HEK293T (cell line): Measurements from ENCODE around the gene ARL8A.
A peak's percentile ranks its signal among the peaks of the same experiment; 100 is the strongest.

Experiments
- CTCF ChIA-PET: fragments of 350-600 bp; formaldehyde crosslinking; extraction: SDS; loops from one replicate; lab custom pipeline; 2021; ENCODE audit warnings: antibody characterized with exemption, inconsistent platforms; lab: Yijun Ruan, JAX
- POLR2A ChIA-PET: fragments of 350-600 bp; formaldehyde crosslinking; extraction: SDS; loops from one replicate; lab custom pipeline; 2020; ENCODE audit warnings: antibody characterized with exemption, inconsistent platforms; lab: Yijun Ruan, JAX
- DNase-seq: peaks from one replicate; pipeline ENCODE4 v3.0.0; 2012; ENCODE audit warnings: mixed read lengths; ENCODE audit errors: extremely low spot score
- ARNT ChIP-seq: fragments of 450-650 bp; IDR thresholded peaks from 2 replicates; pipeline ENCODE4 v1.6.1; 2017; ENCODE audit warnings: mild to moderate bottlenecking
- BHLHE40 ChIP-seq: fragments of 450-650 bp; IDR thresholded peaks from 2 replicates; pipeline ENCODE4 v1.6.1; 2016; ENCODE audit warnings: mild to moderate bottlenecking, moderate library complexity, borderline replicate concordance
- CTBP1 ChIP-seq: fragments of 450-650 bp; IDR thresholded peaks from 2 replicates; pipeline ENCODE4 v1.6.1; 2016; ENCODE audit warnings: borderline replicate concordance
- ELF4 ChIP-seq: fragments of 450-650 bp; IDR thresholded peaks from 2 replicates; pipeline ENCODE4 v1.6.1; 2017; ENCODE audit warnings: antibody characterized with exemption
- FOXA1 ChIP-seq: fragments of 450-650 bp; IDR thresholded peaks from 2 replicates; pipeline ENCODE4 v1.6.1; 2016; ENCODE audit warnings: mild to moderate bottlenecking
- FOXK2 ChIP-seq: fragments of 450-650 bp; IDR thresholded peaks from 2 replicates; pipeline ENCODE4 v1.6.1; 2016; ENCODE audit warnings: mild to moderate bottlenecking
- FOXM1 ChIP-seq: fragments of 450-650 bp; IDR thresholded peaks from 2 replicates; pipeline ENCODE4 v1.6.1; 2017; ENCODE audit warnings: mild to moderate bottlenecking, borderline replicate concordance
- HDGF ChIP-seq: fragments of 450-650 bp; IDR thresholded peaks from 2 replicates; pipeline ENCODE4 v1.6.1; 2017; ENCODE audit warnings: antibody characterized with exemption, borderline replicate concordance
- L3MBTL2 ChIP-seq: fragments of 450-650 bp; conservative IDR thresholded peaks from 2 replicates; pipeline ENCODE4 v1.6.1; 2016; ENCODE audit warnings: mild to moderate bottlenecking
- LEF1 ChIP-seq: fragments of 450-650 bp; IDR thresholded peaks from 2 replicates; pipeline ENCODE4 v1.6.1; 2017; ENCODE audit warnings: mild to moderate bottlenecking, borderline replicate concordance
- NFRKB ChIP-seq: fragments of 450-650 bp; IDR thresholded peaks from 2 replicates; pipeline ENCODE4 v1.6.1; 2016; ENCODE audit warnings: mild to moderate bottlenecking, moderate library complexity
- SP1 ChIP-seq: fragments of 450-650 bp; IDR thresholded peaks from 2 replicates; pipeline ENCODE4 v1.6.1; 2017
- SUZ12 ChIP-seq: fragments of 450-650 bp; IDR thresholded peaks from 2 replicates; pipeline ENCODE4 v1.6.1; 2016; ENCODE audit warnings: mild to moderate bottlenecking
- TARDBP ChIP-seq: fragments of 450-650 bp; IDR thresholded peaks from 2 replicates; pipeline ENCODE4 v1.6.1; 2016
- ZNF384 ChIP-seq: fragments of 450-650 bp; IDR thresholded peaks from 2 replicates; pipeline ENCODE4 v1.6.1; 2016
- TF ChIP-seq, protein P1 (sequence below): fragments of 450-650 bp; IDR thresholded peaks from 2 replicates; pipeline ENCODE4 v1.6.1; 2016

ARL8A gene

DNA sequence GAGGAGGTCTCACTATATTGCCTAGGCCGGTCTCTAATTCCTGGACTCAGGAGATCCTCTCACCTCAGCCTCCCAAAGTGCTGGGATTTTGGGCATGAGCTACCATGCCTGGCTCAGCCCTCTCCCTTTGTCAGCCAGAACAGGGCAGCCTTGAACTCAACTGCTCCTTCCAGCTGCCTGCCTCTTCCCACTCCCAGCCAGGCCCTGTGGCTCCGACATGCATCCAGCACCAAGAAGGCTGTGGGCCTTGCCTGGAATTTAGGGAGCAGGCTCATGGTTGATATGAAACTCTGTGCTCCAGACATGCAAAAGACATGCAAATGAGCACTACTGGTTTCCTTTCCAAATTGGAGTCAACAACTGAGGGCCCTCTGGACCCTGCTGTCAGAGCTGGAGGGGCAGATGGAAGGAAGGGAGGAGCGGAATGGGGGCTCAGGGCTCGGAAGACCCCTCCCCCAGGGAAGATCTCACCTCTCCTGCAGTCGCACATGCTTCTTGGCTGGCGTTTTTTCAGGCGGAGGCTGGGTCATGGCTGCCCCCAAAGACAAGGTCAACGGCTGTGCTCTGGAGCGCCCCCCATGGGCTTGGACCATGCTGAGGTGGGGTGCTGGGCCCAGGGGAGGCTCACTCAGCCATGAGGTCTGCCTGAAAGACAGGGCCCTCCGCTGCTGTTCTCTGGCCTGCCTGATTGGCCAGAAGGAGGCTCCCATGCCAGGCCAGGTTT, 14.4 kb upstream of the ARL8A start:
- ChIA-PET CTCF (no interaction called here), POLR2A (no interaction called here)
- TF ChIP-seq ZNF384 = no peak
- DNase-seq = no peak

DNA sequence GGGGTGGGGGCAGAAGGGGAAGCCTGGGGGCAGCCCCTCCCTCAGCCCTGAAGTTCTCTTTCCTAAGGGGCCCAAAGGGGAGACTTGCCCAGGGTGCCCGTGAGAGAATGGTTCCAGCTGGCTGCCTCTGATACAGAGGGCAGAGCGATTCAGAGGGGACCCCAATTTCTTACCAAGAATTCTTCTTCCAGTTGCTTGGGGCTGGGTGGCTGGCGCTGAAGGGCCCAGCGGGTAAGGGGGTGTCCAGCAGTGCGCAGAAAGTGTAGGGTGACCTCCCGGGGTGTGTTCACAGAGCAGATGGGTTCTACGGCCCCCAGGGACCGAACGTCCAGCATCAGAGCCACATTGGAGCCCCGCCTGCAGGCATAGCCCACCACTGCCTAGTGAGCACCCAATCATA, 13.4 kb upstream of the ARL8A start:
- CTCF ChIA-PET = no interaction called here
- POLR2A ChIA-PET = no interaction called here
- DNase-seq = no peak
- TF ChIP-seq NFRKB (no peak), SP1 (no peak), LEF1 (no peak), L3MBTL2 (no peak), HDGF (no peak), ARNT (no peak)

GRCh38 chr1:202156590-202156989, 12.1 kb upstream of the ARL8A start:
- TF ChIP-seq ARNT (no peak), NFRKB (no peak), FOXM1 (no peak), HDGF (no peak), TARDBP (no peak), CTBP1 (no peak), BHLHE40 (no peak), SUZ12 (no peak), FOXA1 (no peak), LEF1 (no peak), SP1 (no peak), ZNF384 (no peak), L3MBTL2 (no peak), ELF4 (no peak), FOXK2 (no peak)
- TF ChIP-seq, protein P1, sequence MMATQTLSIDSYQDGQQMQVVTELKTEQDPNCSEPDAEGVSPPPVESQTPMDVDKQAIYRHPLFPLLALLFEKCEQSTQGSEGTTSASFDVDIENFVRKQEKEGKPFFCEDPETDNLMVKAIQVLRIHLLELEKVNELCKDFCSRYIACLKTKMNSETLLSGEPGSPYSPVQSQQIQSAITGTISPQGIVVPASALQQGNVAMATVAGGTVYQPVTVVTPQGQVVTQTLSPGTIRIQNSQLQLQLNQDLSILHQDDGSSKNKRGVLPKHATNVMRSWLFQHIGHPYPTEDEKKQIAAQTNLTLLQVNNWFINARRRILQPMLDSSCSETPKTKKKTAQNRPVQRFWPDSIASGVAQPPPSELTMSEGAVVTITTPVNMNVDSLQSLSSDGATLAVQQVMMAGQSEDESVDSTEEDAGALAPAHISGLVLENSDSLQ = no peak
- ChIA-PET CTCF (interaction anchor here (2.5 kb wide), 1 partner anchor 10 kb away, joined by 13 read pairs; no protein-coding TSS in a partner anchor), POLR2A (interaction anchor here (0.9 kb wide), 1 partner anchor 10 kb away, joined by 3 read pairs; no protein-coding TSS in a partner anchor)
- no peak for DNase-seq

GRCh38 chr1:202155478-202156021, 11.0 kb upstream of the ARL8A start:
- TF ChIP-seq HDGF (no peak), BHLHE40 (no peak), TARDBP (no peak), L3MBTL2 (no peak), ZNF384 (no peak), FOXA1 (no peak), ELF4 (no peak), FOXM1 (no peak), LEF1 (no peak), ARNT (no peak), SP1 (no peak)
- no peak for DNase-seq
- ChIA-PET CTCF (interaction anchor here (0.6 to 2.5 kb wide), 14 partner anchors 8 to 151 kb away, joined by 3 to 13 read pairs (median 4); no protein-coding TSS in a partner anchor), POLR2A (interaction anchor here (1.7 kb wide), 1 partner anchor 12 kb away, joined by 9 read pairs; the partner anchor contains the start of gene ARL8A)

GRCh38 chr1:202154766-202155477, 10.4 kb upstream of the ARL8A start:
- DNase-seq = peak; percentile 81
- POLR2A ChIA-PET = interaction anchor here (0.6 to 1.7 kb wide), 2 partner anchors 11 to 1287 kb away, joined by 3 to 9 read pairs; partner anchors contain the start of gene ARL8A

DNA sequence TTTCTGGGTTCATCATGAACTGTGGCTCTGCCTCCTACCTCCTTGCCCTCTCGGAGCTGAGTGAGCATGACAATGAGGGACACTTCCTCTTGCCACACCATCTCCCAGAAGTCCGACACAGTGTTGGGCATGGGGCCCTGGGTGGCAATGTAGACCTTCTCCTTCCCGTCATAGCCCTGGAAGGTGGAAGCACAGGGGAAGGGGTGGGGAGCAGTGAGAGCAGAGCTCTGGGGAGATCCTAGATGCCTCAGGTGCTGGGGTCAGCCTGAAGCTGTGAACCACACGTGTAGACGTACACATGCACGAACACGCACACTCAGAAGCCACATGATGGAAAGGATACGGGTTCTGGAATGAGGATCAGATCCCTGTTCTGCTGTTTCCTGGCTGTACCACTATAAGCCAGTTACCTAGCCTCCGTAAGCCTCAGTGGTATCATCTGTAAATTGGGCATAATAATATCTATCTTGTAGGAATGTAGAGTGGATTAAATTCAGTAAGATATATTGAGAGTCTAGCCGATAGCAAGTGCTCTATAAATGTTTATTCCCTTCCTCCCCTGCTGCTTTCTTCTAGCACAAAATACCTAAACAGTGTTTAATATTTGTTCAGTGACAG, 9.7 kb upstream of the ARL8A start:
- POLR2A ChIA-PET = interaction anchor here (0.6 to 1.7 kb wide), 3 partner anchors 11 to 1425 kb away, joined by 3 to 9 read pairs (median 3); partner anchors contain the start of gene ARL8A
- no peak for DNase-seq
- CTCF ChIA-PET = interaction anchor here (0.5 to 2.5 kb wide), 19 partner anchors 8 to 513 kb away, joined by 3 to 13 read pairs (median 4); partner anchors contain the start of genes ARL8A, GPR37L1 and UBE2T
- no peak for TF ChIP-seq FOXM1

More at GRCh38 chr1:202154766-202155477, 10.4 kb upstream of the ARL8A start:
- no peak for TF ChIP-seq LEF1
- no peak for TF ChIP-seq BHLHE40
- TF ChIP-seq, protein P1 = peak; percentile 63
- no peak for TF ChIP-seq TARDBP
- no peak for TF ChIP-seq NFRKB
- CTCF ChIA-PET = interaction anchor here (0.5 to 2.5 kb wide), 21 partner anchors 8 to 187 kb away, joined by 3 to 13 read pairs (median 4); partner anchors contain the start of genes ARL8A, GPR37L1 and UBE2T
